GM12873 (cell line): ENCODE data around the gene KLF13.

Experiments
- CTCF ChIP-seq: IDR thresholded peaks from 2 replicates; pipeline ENCODE4 v1.5.1; 2012; ENCODE audit warnings: low read depth, mild to moderate bottlenecking, moderate library complexity, low read length, control low read depth; ENCODE audit not compliant: insufficient read depth; ENCODE audit errors: missing control alignments

The KLF13 gene

GRCh38 chr15:31373096-31373865, 46.6 kb downstream of the KLF13 start:
- TF ChIP-seq CTCF: no peak

- no peak for TF ChIP-seq CTCF
These were observed 47.3 kb downstream of the KLF13 start for GRCh38 chr15:31373970-31374369.

GRCh38 chr15:31374489-31374888, 47.9 kb downstream of the KLF13 start:
- TF ChIP-seq CTCF: no peak

GRCh38 chr15:31374986-31375385, 48.4 kb downstream of the KLF13 start:
- TF ChIP-seq CTCF: no peak

GRCh38 chr15:31375772-31376171, 49.1 kb downstream of the KLF13 start:
- no peak for TF ChIP-seq CTCF

GRCh38 chr15:31376511-31376910, 49.9 kb downstream of the KLF13 start:
- no peak for TF ChIP-seq CTCF

- no peak for TF ChIP-seq CTCF
These were observed 50.4 kb downstream of the KLF13 start for GRCh38 chr15:31377030-31377429.
